Endodermal cell (in vitro differentiated cells): ENCODE data around the gene ITFG2. TPM values are rescaled to one million over a fixed set of nuclear protein-coding genes. Genes with fewer than 3 reads are reported as not detected.

Experiments
- DNase-seq: peaks from one replicate; pipeline ENCODE4 v3.0.0-alpha.2; 2017
- H3K27ac ChIP-seq: 2 replicates; pipeline ENCODE4 v1.5.1; 2013; ENCODE audit warnings: mild to moderate bottlenecking, low read depth, low read length, moderate library complexity
- H3K27me3 ChIP-seq: 2 replicates; pipeline ENCODE4 v1.6.1; 2013; ENCODE audit warnings: mild to moderate bottlenecking, low read length, moderate library complexity; ENCODE audit not compliant: insufficient read depth, control insufficient read depth, poor library complexity, severe bottlenecking
- H3K36me3 ChIP-seq: 2 replicates; pipeline ENCODE4 v1.7.0; 2013; ENCODE audit warnings: mild to moderate bottlenecking, low read length, moderate library complexity; ENCODE audit not compliant: control insufficient read depth, insufficient read depth
- H3K4me1 ChIP-seq: one replicate; pipeline ENCODE4 v1.7.0; 2013; ENCODE audit warnings: low read length; ENCODE audit not compliant: control insufficient read depth, insufficient read depth
- H3K4me3 ChIP-seq: 2 replicates; pipeline ENCODE4 v1.5.1; 2013; ENCODE audit warnings: mild to moderate bottlenecking, low read length, moderate library complexity
- H3K9ac ChIP-seq: 2 replicates; pipeline ENCODE4 v1.6.1; 2013; ENCODE audit warnings: mild to moderate bottlenecking, low read length, moderate library complexity; ENCODE audit not compliant: poor library complexity, severe bottlenecking; ENCODE audit errors: extremely low read depth
- H3K9me3 ChIP-seq: 2 replicates; pipeline ENCODE4 v1.6.1; 2013; ENCODE audit warnings: mild to moderate bottlenecking, low read length, moderate library complexity; ENCODE audit not compliant: control insufficient read depth
- H3K27ac Mint-ChIP-seq: 2 replicates; pipeline ENCODE4 v1.8.0; 2020; ENCODE audit warnings: mixed read lengths
- H3K27me3 Mint-ChIP-seq: 2 replicates; pipeline ENCODE4 v1.8.0; 2021; ENCODE audit warnings: mild to moderate bottlenecking, mixed read lengths; ENCODE audit not compliant: insufficient read depth
- H3K36me3 Mint-ChIP-seq: 2 replicates; pipeline ENCODE4 v1.8.0; 2020; ENCODE audit warnings: low read depth, mixed read lengths
- H3K4me1 Mint-ChIP-seq: 2 replicates; pipeline ENCODE4 v1.8.0; 2020; ENCODE audit warnings: mixed read lengths
- H3K4me3 Mint-ChIP-seq: 2 replicates; pipeline ENCODE4 v1.8.0; 2020; ENCODE audit warnings: mild to moderate bottlenecking, moderate library complexity, mixed read lengths
- H3K9me3 Mint-ChIP-seq: 2 replicates; pipeline ENCODE4 v1.8.0; 2020; ENCODE audit warnings: mild to moderate bottlenecking, mixed read lengths
- WGBS, 2 experiments: methylation state at CpG; one replicate each; pipeline versions ENCODE4 v1.1.5 to v1.1.7; 2013; ENCODE audit warnings: missing lambda C conversion rate in 2 of 2, mixed read lengths in 1 of 2; ENCODE audit not compliant: insufficient coverage in 1 of 2, insufficient read length in 1 of 2; 5-methylcytosine and 5-hydroxymethylcytosine counted together
- total RNA-seq, 2 donors: library from RNA; stranded (reverse); fragmentation: NEBNext Ultra II Directional in 1 of 2; extraction: Animal tissue kit (Norgen Biotek cat#: 25700) in 1 of 2; gene quantifications; 2 replicates in 1 of 2; 3 replicates in 1 of 2; pipeline ENCODE4 v1.2.1, GENCODE V29; 2021
- TF ChIP-seq, protein P1 (sequence below): fragments of 200-600 bp; sonication (generic); conservative IDR thresholded peaks from 2 replicates; pipeline ENCODE4 v1.5.0; 2021; ENCODE audit warnings: antibody characterized with exemption, mild to moderate bottlenecking

Gene ITFG2
- total RNA-seq, 2 donors from 2014 or later = 22.5 to 59.5 TPM

DNA sequence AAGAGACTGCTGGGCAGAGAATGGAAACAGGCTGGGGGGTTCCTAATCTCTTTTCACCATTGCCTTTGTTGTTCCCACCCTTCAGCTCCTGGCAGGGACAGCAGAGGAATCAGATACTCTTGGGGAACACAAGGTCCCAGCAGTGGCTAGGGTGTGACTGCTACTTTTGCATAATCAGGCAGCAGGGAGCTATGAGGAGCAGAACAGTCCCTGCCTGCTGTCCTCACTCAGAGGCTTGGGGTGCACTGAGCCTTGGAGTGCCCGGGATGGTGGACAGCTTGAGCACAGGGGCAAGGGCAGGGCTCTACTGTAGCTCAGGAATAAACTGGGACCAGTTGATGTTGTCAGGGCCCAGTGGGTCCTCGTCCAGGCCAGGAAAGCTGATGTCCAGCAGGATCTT is 45.9 kb downstream of the ITFG2 start:
- H3K27ac Mint-ChIP-seq = peak overlapping the region; percentile 19
- no peak overlapping the region for H3K9ac ChIP-seq
- H3K9me3 Mint-ChIP-seq = no peaks in the 10 kb centered on the region

DNA sequence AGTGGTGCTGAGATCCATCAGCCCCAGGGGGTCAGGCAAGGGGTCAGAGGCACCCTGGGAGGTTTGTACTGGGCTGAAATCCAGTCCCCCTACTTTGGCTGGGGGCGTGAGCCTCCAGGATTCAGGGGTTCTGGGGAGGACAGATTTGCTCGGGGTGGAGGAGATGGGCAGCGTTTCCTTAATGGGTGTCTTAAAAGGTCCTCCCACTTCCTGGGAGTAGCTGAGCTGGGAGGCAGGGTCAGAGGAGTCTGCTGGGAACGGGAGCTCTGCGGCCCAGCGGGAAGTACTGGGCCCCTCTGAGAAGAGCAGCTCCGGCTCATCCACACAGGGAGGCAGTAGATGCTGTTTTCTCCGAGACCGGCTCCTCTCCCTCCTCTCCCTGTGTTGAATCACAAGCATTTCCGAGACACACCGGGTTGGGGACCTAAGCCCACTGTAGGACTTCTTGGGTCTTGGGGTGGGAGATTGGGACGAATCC is 46.5 kb downstream of the ITFG2 start:
- no peak for DNase-seq
- H3K9me3 Mint-ChIP-seq = no peaks in the 10 kb centered on the region
- Histone ChIP-seq H3K9ac (no peak overlapping the region), H3K9me3 (no peaks in the 10 kb centered on the region), H3K4me1 (no peaks in the 10 kb centered on the region), H3K4me3 (no peak overlapping the region), H3K36me3 (peaks cover 50% of the 10 kb centered on the region), H3K27ac (no peak overlapping the region), H3K27me3 (no peaks in the 10 kb centered on the region)
- peak overlapping the region; percentile 19 for H3K27ac Mint-ChIP-seq
- TF ChIP-seq, protein P1, sequence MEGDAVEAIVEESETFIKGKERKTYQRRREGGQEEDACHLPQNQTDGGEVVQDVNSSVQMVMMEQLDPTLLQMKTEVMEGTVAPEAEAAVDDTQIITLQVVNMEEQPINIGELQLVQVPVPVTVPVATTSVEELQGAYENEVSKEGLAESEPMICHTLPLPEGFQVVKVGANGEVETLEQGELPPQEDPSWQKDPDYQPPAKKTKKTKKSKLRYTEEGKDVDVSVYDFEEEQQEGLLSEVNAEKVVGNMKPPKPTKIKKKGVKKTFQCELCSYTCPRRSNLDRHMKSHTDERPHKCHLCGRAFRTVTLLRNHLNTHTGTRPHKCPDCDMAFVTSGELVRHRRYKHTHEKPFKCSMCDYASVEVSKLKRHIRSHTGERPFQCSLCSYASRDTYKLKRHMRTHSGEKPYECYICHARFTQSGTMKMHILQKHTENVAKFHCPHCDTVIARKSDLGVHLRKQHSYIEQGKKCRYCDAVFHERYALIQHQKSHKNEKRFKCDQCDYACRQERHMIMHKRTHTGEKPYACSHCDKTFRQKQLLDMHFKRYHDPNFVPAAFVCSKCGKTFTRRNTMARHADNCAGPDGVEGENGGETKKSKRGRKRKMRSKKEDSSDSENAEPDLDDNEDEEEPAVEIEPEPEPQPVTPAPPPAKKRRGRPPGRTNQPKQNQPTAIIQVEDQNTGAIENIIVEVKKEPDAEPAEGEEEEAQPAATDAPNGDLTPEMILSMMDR = no peak
- H3K27me3 Mint-ChIP-seq = peaks cover 10% of the 10 kb centered on the region
- H3K36me3 Mint-ChIP-seq = peaks cover 52% of the 10 kb centered on the region
- whole genome bisulfite sequencing, 2 experiments = 88 to 95% methylated on average over 5 to 12 of the region's 12 CpGs
- no peak overlapping the region for H3K4me3 Mint-ChIP-seq
- peaks cover 6% of the 10 kb centered on the region for H3K4me1 Mint-ChIP-seq

More for the DNA sequence above, 45.9 kb downstream of the ITFG2 start:
- H3K27ac ChIP-seq = no peak overlapping the region
- H3K4me1 ChIP-seq = no peaks in the 10 kb centered on the region
- H3K27me3 ChIP-seq = no peaks in the 10 kb centered on the region
- Mint-ChIP-seq H3K36me3 (peaks cover 46% of the 10 kb centered on the region), H3K4me1 (peaks cover 6% of the 10 kb centered on the region), H3K4me3 (no peak overlapping the region), H3K27me3 (peaks cover 10% of the 10 kb centered on the region)
- no peak for DNase-seq
- no peak overlapping the region for H3K4me3 ChIP-seq
- H3K9me3 ChIP-seq = no peaks in the 10 kb centered on the region
- H3K36me3 ChIP-seq = peaks cover 44% of the 10 kb centered on the region
- 87 to 93% methylated on average over 2 of the region's 2 CpGs for WGBS, 2 experiments
- TF ChIP-seq, protein P1 = no peak

DNA sequence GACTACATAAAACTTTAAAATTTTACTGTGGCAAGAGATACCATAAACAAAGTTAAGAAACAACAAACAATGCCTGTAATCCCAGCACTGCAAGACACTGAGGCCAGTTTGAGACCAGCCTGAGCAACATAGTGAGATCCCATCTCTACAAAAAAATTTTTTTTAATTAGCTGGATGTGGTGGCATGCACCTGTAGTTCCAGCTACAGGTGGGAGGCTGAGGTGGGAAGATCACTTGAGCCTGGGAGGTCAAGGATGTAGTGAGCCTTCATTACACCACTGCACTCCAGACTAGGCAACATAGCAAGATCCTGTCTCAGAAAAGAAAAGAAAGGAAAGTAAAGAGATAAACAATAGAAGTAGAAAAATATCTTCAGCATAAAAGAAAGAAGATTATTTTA is 47.7 kb downstream of the ITFG2 start:
- H3K36me3 ChIP-seq = peaks cover 62% of the 10 kb centered on the region

More for the DNA sequence above, 47.7 kb downstream of the ITFG2 start:
- no peak overlapping the region for H3K27ac Mint-ChIP-seq
- H3K36me3 Mint-ChIP-seq = peaks cover 64% of the 10 kb centered on the region
- H3K9me3 Mint-ChIP-seq = no peaks in the 10 kb centered on the region
- Histone ChIP-seq H3K4me3 (no peak overlapping the region), H3K27ac (no peak overlapping the region), H3K9me3 (no peaks in the 10 kb centered on the region), H3K9ac (no peak overlapping the region), H3K4me1 (no peaks in the 10 kb centered on the region), H3K27me3 (no peaks in the 10 kb centered on the region)
- TF ChIP-seq, protein P1 = no peak
- no peaks in the 10 kb centered on the region for H3K27me3 Mint-ChIP-seq
- H3K4me1 Mint-ChIP-seq = peaks cover 6% of the 10 kb centered on the region
- H3K4me3 Mint-ChIP-seq = no peak overlapping the region
- DNase-seq = no peak
